Type B pancreatic cell (in vitro differentiated cells): Measurements from ENCODE around the gene LCN12. TPM values are rescaled to one million over a fixed set of nuclear protein-coding genes. Genes with fewer than 3 reads are reported as not detected.

Experiments
- DNase-seq: peaks from one replicate; pipeline ENCODE4 v3.0.0; 2021; ENCODE audit warnings: mixed read lengths; ENCODE audit not compliant: unreplicated experiment; ENCODE audit errors: extremely low spot score
- H3K27ac Mint-ChIP-seq: 2 replicates; pipeline ENCODE4 v1.8.0; 2021; ENCODE audit warnings: mild to moderate bottlenecking, mixed read lengths
- H3K27me3 Mint-ChIP-seq: 2 replicates; pipeline ENCODE4 v1.8.0; 2021; ENCODE audit warnings: mixed read lengths
- H3K36me3 Mint-ChIP-seq: 2 replicates; pipeline ENCODE4 v1.8.0; 2021; ENCODE audit warnings: mixed read lengths
- H3K4me1 Mint-ChIP-seq: one replicate; pipeline ENCODE4 v1.8.0; 2021; ENCODE audit warnings: mixed read lengths; ENCODE audit not compliant: unreplicated experiment
- H3K4me3 Mint-ChIP-seq: 2 replicates; pipeline ENCODE4 v1.8.0; 2021; ENCODE audit warnings: mild to moderate bottlenecking, mixed read lengths
- H3K9me3 Mint-ChIP-seq: 2 replicates; pipeline ENCODE4 v1.8.0; 2021; ENCODE audit warnings: mixed read lengths
- CTCF ChIP-seq: fragments of 200-600 bp; sonication (generic); conservative IDR thresholded peaks from 2 replicates; pipeline ENCODE4 v1.5.0; 2021; ENCODE audit warnings: antibody characterized with exemption, mild to moderate bottlenecking
- total RNA-seq: library from RNA; stranded (reverse); gene quantifications from 2 replicates; pipeline ENCODE4 v1.2.1, GENCODE V29; 2021; ENCODE audit warnings: low replicate concordance

LCN12 gene
- total RNA-seq, 1 donor from 2014 or later, result 8.3 TPM

GRCh38 chr9:136978073-136978864, 26.2 kb downstream of the LCN12 start:
- TF ChIP-seq CTCF, result no peak
- DNase-seq, result no peak
- no peaks in the 10 kb centered on the region for H3K27me3 Mint-ChIP-seq
- no peak overlapping the region for H3K27ac Mint-ChIP-seq
- no peaks in the 10 kb centered on the region for H3K36me3 Mint-ChIP-seq
- no peaks in the 10 kb centered on the region for H3K9me3 Mint-ChIP-seq
- H3K4me3 Mint-ChIP-seq, result no peak overlapping the region
- H3K4me1 Mint-ChIP-seq, result peaks cover 5% of the 10 kb centered on the region

GRCh38 chr9:136978865-136979544, 26.9 kb downstream of the LCN12 start:
- Mint-ChIP-seq H3K27me3 (peaks cover 3% of the 10 kb centered on the region), H3K4me1 (peaks cover 5% of the 10 kb centered on the region), H3K36me3 (no peaks in the 10 kb centered on the region), H3K4me3 (no peak overlapping the region), H3K27ac (no peak overlapping the region), H3K9me3 (no peaks in the 10 kb centered on the region)
- DNase-seq, result no peak
- no peak for TF ChIP-seq CTCF

GRCh38 chr9:136979769-136980587, 27.9 kb downstream of the LCN12 start:
- DNase-seq, result no peak
- Mint-ChIP-seq H3K4me1 (peaks cover 5% of the 10 kb centered on the region), H3K36me3 (no peaks in the 10 kb centered on the region), H3K27me3 (peaks cover 5% of the 10 kb centered on the region), H3K9me3 (no peaks in the 10 kb centered on the region), H3K4me3 (no peak overlapping the region), H3K27ac (no peak overlapping the region)
- no peak for TF ChIP-seq CTCF

GRCh38 chr9:136980669-136981478, 28.8 kb downstream of the LCN12 start:
- no peak overlapping the region for H3K4me3 Mint-ChIP-seq
- no peaks in the 10 kb centered on the region for H3K9me3 Mint-ChIP-seq
- peaks cover 5% of the 10 kb centered on the region for H3K4me1 Mint-ChIP-seq
- H3K27me3 Mint-ChIP-seq, result peaks cover 5% of the 10 kb centered on the region
- TF ChIP-seq CTCF, result no peak
- H3K27ac Mint-ChIP-seq, result no peak overlapping the region
- H3K36me3 Mint-ChIP-seq, result no peaks in the 10 kb centered on the region
- no peak for DNase-seq

- H3K27ac Mint-ChIP-seq, result no peak overlapping the region
- peaks cover 8% of the 10 kb centered on the region for H3K27me3 Mint-ChIP-seq
- no peak overlapping the region for H3K4me3 Mint-ChIP-seq
- H3K4me1 Mint-ChIP-seq, result peaks cover 5% of the 10 kb centered on the region
- TF ChIP-seq CTCF, result no peak
- DNase-seq, result no peak
- no peaks in the 10 kb centered on the region for H3K9me3 Mint-ChIP-seq
- H3K36me3 Mint-ChIP-seq, result no peaks in the 10 kb centered on the region
These were observed 29.6 kb downstream of the LCN12 start for GRCh38 chr9:136981588-136982231.
